AG04449 (cell line): ENCODE data around the gene ARPC5.

Experiments used
- CTCF ChIA-PET: fragments of 350-600 bp; formaldehyde crosslinking; extraction: SDS; loops from one replicate; lab custom pipeline; 2021; ENCODE audit warnings: antibody characterized with exemption; lab: Yijun Ruan, JAX
- POLR2A ChIA-PET: fragments of 400-600, 350-600 bp; formaldehyde crosslinking; extraction: SDS; loops from one replicate; lab custom pipeline; 2020; ENCODE audit warnings: antibody characterized with exemption, inconsistent platforms; lab: Yijun Ruan, JAX
- DNase-seq: peaks from one replicate; pipeline ENCODE4 v3.0.0-alpha.2; 2010; ENCODE audit warnings: low read depth, low spot score
- H3K4me3 ChIP-seq: 2 replicates; pipeline ENCODE4 v1.5.1; 2011; ENCODE audit warnings: low read depth, mild to moderate bottlenecking, control low read depth, low read length
- TF ChIP-seq, protein P1 (sequence below): IDR thresholded peaks from one replicate; pipeline ENCODE4 v1.5.1; 2011; ENCODE audit warnings: mild to moderate bottlenecking, moderate library complexity, low read length, control low read depth, inconsistent platforms; ENCODE audit not compliant: insufficient read depth; ENCODE audit errors: missing control alignments

The ARPC5 gene

DNA sequence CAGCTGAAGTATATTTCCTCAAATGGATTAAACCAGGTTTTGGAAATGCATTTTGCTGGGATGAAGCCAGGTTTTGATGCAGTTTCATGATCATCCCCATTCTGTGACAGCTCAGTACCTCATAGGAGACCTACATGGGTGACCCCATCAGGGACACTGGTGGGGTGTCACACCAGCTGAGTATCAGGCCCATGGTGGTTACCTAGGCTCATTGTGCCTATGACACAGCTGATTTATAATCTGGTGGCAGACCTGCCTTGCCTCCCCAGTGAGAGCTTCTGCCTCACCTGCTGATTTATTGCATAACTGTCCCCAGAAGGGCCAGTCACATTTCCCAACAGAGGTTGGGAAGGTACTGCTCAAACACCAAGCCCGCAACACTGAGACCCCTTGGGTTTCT lies 49.1 kb downstream of the ARPC5 start:
- POLR2A ChIA-PET = no interaction called here
- CTCF ChIA-PET = interaction anchor here (0.8 to 0.9 kb wide), 2 partner anchors 12 to 23 kb away, joined by 3 read pairs; no protein-coding TSS in a partner anchor
- no peak for DNase-seq
- TF ChIP-seq, protein P1, sequence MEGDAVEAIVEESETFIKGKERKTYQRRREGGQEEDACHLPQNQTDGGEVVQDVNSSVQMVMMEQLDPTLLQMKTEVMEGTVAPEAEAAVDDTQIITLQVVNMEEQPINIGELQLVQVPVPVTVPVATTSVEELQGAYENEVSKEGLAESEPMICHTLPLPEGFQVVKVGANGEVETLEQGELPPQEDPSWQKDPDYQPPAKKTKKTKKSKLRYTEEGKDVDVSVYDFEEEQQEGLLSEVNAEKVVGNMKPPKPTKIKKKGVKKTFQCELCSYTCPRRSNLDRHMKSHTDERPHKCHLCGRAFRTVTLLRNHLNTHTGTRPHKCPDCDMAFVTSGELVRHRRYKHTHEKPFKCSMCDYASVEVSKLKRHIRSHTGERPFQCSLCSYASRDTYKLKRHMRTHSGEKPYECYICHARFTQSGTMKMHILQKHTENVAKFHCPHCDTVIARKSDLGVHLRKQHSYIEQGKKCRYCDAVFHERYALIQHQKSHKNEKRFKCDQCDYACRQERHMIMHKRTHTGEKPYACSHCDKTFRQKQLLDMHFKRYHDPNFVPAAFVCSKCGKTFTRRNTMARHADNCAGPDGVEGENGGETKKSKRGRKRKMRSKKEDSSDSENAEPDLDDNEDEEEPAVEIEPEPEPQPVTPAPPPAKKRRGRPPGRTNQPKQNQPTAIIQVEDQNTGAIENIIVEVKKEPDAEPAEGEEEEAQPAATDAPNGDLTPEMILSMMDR = no peak
- no peak overlapping the region for H3K4me3 ChIP-seq

DNA sequence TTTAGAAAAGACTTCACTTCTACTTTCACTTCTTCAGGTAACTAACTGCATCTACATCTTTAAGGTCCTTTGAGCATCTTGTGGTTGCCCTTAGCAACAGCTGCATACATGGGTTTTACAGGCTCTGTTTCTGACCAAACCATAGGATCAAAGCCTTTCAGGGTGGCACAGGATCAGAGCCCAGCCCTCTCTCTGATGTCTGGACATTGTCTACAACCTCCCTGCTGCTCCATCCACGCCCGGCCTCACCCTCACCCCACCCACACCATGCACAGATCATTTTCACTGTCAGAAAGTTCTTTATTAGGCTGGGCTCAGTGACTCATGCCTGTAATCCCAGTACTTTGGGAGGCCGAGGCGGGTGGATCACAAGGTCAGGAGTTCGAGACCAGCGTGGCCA lies 50.5 kb downstream of the ARPC5 start:
- POLR2A ChIA-PET = no interaction called here
- TF ChIP-seq, protein P1 = no peak

DNA sequence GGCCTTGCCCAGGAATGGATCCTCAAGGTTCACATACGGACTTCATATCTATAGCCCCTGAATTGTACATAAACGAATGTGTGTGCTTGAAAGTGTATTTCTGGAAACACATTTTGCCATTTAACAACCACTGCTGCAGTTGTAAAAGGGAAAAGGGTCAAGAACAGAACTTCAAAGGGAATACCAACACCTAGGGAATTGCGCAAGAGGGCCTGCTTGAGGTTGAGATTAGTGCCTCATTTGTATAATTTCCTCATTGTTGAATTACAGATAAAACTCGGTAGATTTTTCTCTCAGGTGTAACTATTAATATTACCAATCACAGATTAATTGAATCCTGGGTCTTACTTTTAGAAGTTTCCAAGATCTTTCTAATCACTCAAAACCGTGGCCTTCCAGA lies 51.4 kb downstream of the ARPC5 start:
- DNase-seq = no peak
- ChIA-PET CTCF (no interaction called here), POLR2A (no interaction called here)
- TF ChIP-seq, protein P1 = no peak
- no peak overlapping the region for H3K4me3 ChIP-seq

More for the DNA sequence above, 50.5 kb downstream of the ARPC5 start:
- CTCF ChIA-PET = no interaction called here
- DNase-seq = no peak
- H3K4me3 ChIP-seq = no peak overlapping the region

DNA sequence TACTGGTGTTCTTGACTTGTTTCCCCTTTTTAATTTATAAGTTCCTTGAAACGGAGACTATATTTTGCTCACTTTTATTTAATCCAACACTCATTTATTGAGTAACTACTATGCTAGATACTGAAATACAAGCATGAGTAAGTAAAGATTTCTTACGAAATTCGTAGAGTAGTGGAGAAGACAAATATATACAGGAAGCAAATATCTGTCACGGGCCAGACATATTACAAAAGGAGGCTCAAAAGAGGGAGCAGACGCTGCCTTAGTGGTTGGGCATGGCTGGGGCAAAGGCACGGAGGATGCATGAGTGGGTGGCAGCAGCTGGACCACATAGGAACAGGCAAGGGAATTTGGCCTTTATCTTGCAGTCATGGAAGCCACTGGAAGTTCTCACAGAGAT lies 52.1 kb downstream of the ARPC5 start:
- POLR2A ChIA-PET = no interaction called here
- DNase-seq = no peak
- CTCF ChIA-PET = no interaction called here
- TF ChIP-seq, protein P1 = no peak
- no peak overlapping the region for H3K4me3 ChIP-seq

DNA sequence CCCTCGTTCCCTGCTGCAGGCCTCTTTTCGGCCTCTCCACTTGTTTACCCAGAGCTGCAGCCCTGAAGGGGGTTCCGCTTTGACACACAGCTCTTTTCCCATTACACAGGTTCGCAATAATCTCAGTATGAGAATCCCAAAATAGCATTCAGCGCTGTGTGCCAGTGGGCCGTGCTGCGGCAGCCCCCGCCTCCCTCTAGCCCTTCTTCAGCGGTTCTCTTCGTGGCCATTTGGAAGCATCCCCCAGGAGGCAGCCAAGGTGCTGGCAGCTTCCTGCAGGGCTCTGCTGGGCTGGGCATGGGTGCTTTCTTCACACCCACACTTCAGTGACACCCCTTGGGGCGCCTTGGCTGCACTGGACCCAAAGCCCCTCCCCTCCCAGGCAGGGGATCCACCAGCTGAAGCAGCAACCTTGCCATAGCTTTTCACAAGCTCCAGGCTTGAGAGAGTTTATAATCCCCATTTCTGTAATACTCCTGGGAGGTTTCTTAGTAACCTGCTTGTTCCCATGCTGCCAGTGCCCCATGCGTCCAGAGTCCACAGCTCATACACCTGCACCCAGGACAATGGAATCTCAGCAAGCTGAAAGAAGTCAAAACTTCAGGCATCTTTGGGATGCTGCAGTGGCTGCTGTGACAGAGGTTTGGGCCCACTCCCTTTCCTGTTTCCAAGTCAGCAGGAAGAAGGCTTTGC lies 53.4 kb downstream of the ARPC5 start:
- TF ChIP-seq, protein P1 = no peak
- DNase-seq = no peak
- no peak overlapping the region for H3K4me3 ChIP-seq
- POLR2A ChIA-PET = no interaction called here
- CTCF ChIA-PET = interaction anchor here (1.1 to 1.3 kb wide), 4 partner anchors 12 to 42 kb away, joined by 3 to 4 read pairs (median 4); no protein-coding TSS in a partner anchor

DNA sequence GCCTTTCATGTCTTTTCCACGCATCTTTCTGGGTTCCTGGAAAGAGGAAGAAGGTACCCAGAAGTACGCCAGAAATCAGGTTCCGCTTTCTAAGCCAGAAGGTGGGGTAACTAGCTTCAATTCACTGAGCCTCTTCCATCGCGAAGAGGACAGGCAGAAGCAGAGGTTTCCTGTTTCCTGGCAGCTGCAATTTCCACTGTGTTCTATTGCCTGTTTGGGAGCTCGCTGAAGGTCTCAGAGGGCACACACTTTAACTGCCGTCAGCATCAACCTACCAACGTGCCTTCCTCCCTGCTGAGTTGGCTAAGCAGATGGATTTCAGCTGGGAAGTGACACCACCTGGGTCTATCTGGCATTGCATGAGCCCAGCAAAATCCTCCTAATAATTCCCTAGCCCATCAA lies 55.3 kb downstream of the ARPC5 start:
- TF ChIP-seq, protein P1 = peak; percentile 36
- no peak overlapping the region for H3K4me3 ChIP-seq
- no peak for DNase-seq
- ChIA-PET POLR2A (interaction anchor here (1.3 kb wide), 1 partner anchor 8 kb away, joined by 3 read pairs; no protein-coding TSS in a partner anchor), CTCF (interaction anchor here (0.6 to 3.4 kb wide), 8 partner anchors 10 to 75 kb away, joined by 3 to 18 read pairs (median 4); partner anchors contain the start of gene NCF2)
